K562 (cell line): ENCODE measurements around the gene CHD5. TPM values are rescaled to one million over a fixed set of nuclear protein-coding genes. Genes with fewer than 3 reads are reported as not detected.
A peak's percentile ranks its signal among the peaks of the same experiment; 100 is the strongest.

Source experiments
- ARNT ChIP-seq, 2 experiments: fragments of 450-650 bp; IDR thresholded peaks; 2 replicates each; pipeline ENCODE4 v1.6.1; 2016; ENCODE audit warnings: mild to moderate bottlenecking in 1 of 2
- CHD1 ChIP-seq: fragments of 200-600 bp; sonication (generic); IDR thresholded peaks from one replicate; pipeline ENCODE4 v1.6.1; 2012; ENCODE audit warnings: mild to moderate bottlenecking, moderate library complexity, low read length, inconsistent platforms
- CREB3 ChIP-seq: fragments of 450-650 bp; conservative IDR thresholded peaks from 2 replicates; pipeline ENCODE4 v1.6.1; 2016; ENCODE audit warnings: missing genetic modification characterization, low read depth, mild to moderate bottlenecking, missing compliant biosample characterization, moderate library complexity
- GABPA ChIP-seq: fragments of 200-800 bp; sonication (Bioruptor generic); conservative IDR thresholded peaks from 2 replicates; pipeline ENCODE4 v1.6.1; 2016; ENCODE audit warnings: low read depth, missing genetic modification characterization, missing compliant biosample characterization
- HCFC1 ChIP-seq: IDR thresholded peaks from 2 replicates; pipeline ENCODE4 v1.6.1; 2012; ENCODE audit warnings: low read depth, low read length, improper control_type of control experiment
- HIVEP1 ChIP-seq: fragments of 250-450 bp; sonication (Bioruptor Pico); IDR thresholded peaks from 2 replicates; pipeline ENCODE4 v1.4.0; 2020; ENCODE audit warnings: mild to moderate bottlenecking
- HNRNPL ChIP-seq: fragments of 200-400 bp; formaldehyde crosslinking; IDR thresholded peaks from 2 replicates; pipeline ENCODE4 v1.6.1; 2017; ENCODE audit warnings: low read depth, mild to moderate bottlenecking, low read length
- ID3 ChIP-seq, 2 experiments: fragments of 250-450 bp in 1 of 2; fragments of 450-650 bp in 1 of 2; sonication (Bioruptor Pico) in 1 of 2; IDR thresholded peaks; 2 replicates each; pipeline versions ENCODE4 v1.6.1 to v1.8.0; 2016 to 2021; ENCODE audit warnings: mild to moderate bottlenecking in 2 of 2, moderate library complexity in 2 of 2, missing compliant biosample characterization in 1 of 2, missing genetic modification characterization in 1 of 2
- KAT7 ChIP-seq: sonication (generic); formaldehyde crosslinking; IDR thresholded peaks from 2 replicates; pipeline ENCODE4 v1.8.0; 2022; ENCODE audit warnings: missing genetic modification reagents, mild to moderate bottlenecking, borderline replicate concordance
- KDM1A ChIP-seq, 2 experiments: fragments of 450-650 bp; IDR thresholded peaks; 2 replicates each; pipeline ENCODE4 v1.6.1; 2016; ENCODE audit warnings: mild to moderate bottlenecking in 2 of 2
- MAX ChIP-seq: sonication (generic); formaldehyde crosslinking; IDR thresholded peaks from 2 replicates; pipeline ENCODE4 v1.9.0; 2022; ENCODE audit warnings: mild to moderate bottlenecking, missing genetic modification reagents
- NFRKB ChIP-seq: fragments of 450-650 bp; IDR thresholded peaks from 2 replicates; pipeline ENCODE4 v1.6.1; 2016; ENCODE audit warnings: low read depth
- NFXL1 ChIP-seq: fragments of 450-650 bp; formaldehyde crosslinking; IDR thresholded peaks from 2 replicates; pipeline ENCODE4 v1.4.0; 2021; ENCODE audit warnings: mild to moderate bottlenecking
- NR2F6 ChIP-seq: fragments of 450-650 bp; formaldehyde crosslinking; IDR thresholded peaks from 2 replicates; pipeline ENCODE4 v1.4.0; 2020; ENCODE audit warnings: mild to moderate bottlenecking
- PPARD ChIP-seq: fragments of 250-450 bp; sonication (Bioruptor Pico); IDR thresholded peaks from 2 replicates; pipeline ENCODE4 v1.8.0; 2022; ENCODE audit warnings: inconsistent platforms, mild to moderate bottlenecking, moderate library complexity
- RBM25 ChIP-seq: fragments of 200-400 bp; formaldehyde crosslinking; IDR thresholded peaks from 2 replicates; pipeline ENCODE4 v1.6.1; 2018; ENCODE audit warnings: low read length, low read depth, moderate library complexity; ENCODE audit not compliant: severe bottlenecking
- RBM39 ChIP-seq: fragments of 200-400 bp; formaldehyde crosslinking; optimal IDR thresholded peaks from 2 replicates; pipeline ENCODE3; 2018; ENCODE audit warnings: low read depth, low read length
- SAFB2 ChIP-seq: fragments of 200-400 bp; formaldehyde crosslinking; IDR thresholded peaks from 2 replicates; pipeline ENCODE4 v1.6.1; 2018; ENCODE audit warnings: borderline replicate concordance, low read length, low read depth, moderate library complexity; ENCODE audit not compliant: severe bottlenecking
- SIN3A ChIP-seq, 2 experiments: fragments of 150-350 bp in 1 of 2; IDR thresholded peaks; 2 replicates each; pipeline ENCODE4 v1.6.1; 2011 to 2016; ENCODE audit warnings: borderline replicate concordance in 2 of 2, low read depth in 2 of 2, low read length in 2 of 2, mild to moderate bottlenecking in 2 of 2, moderate library complexity in 2 of 2; ENCODE audit not compliant: control insufficient read depth in 1 of 2
- ZC3H4 ChIP-seq: sonication (generic); formaldehyde crosslinking; IDR thresholded peaks from 2 replicates; pipeline ENCODE4 v1.9.0; 2021; ENCODE audit warnings: missing genetic modification reagents, borderline replicate concordance
- ZNF436 ChIP-seq: fragments of 250-450, 450-650 bp; sonication (Bioruptor Pico); formaldehyde crosslinking; IDR thresholded peaks from 2 replicates; pipeline ENCODE4 v1.7.0; 2020; ENCODE audit warnings: mild to moderate bottlenecking
- ZNF586 ChIP-seq: fragments of 450-650 bp; formaldehyde crosslinking; conservative IDR thresholded peaks from 2 replicates; pipeline ENCODE4 v1.4.0; 2020; ENCODE audit warnings: mild to moderate bottlenecking, moderate library complexity
- polyA plus RNA-seq, 8 experiments: library from polyadenylated mRNA; depleted of rRNA in 4 of 8; stranded (reverse) in 5 of 8; unstranded in 3 of 8; fragments of >200 nt; fragmentation: Nextera tagmentation in 2 of 8; fragmentation: Illumina TruSeq in 1 of 8; extraction: Ambion mirVana in 2 of 8; extraction: Trizol in 1 of 8; gene quantifications; 2 replicates each; pipeline versions ENCODE4 v1.2.1 to v1.2.3, GENCODE V29; 2011 to 2014; ENCODE audit warnings: inconsistent platforms in 1 of 8, missing spikeins in 1 of 8
- total RNA-seq, 7 experiments: library from RNA; depleted of rRNA in 6 of 7; stranded (reverse); fragments of >200 nt in 6 of 7; fragmentation: Illumina TruSeq in 2 of 7; extraction: Trizol in 2 of 7; gene quantifications; 2 replicates each; pipeline versions ENCODE4 v1.2.1 to v1.2.3, GENCODE V29; 2011 to 2021; ENCODE audit warnings: low replicate concordance in 1 of 7
- TF ChIP-seq, protein P1 (sequence below): conservative IDR thresholded peaks from 2 replicates; pipeline ENCODE4 v1.6.1; 2011; ENCODE audit warnings: low read depth, mild to moderate bottlenecking, low read length; ENCODE audit not compliant: control insufficient read depth
- TF ChIP-seq, protein P2 (sequence below): fragments of 200-400 bp; formaldehyde crosslinking; IDR thresholded peaks from 2 replicates; pipeline ENCODE4 v1.6.1; 2017; ENCODE audit warnings: mild to moderate bottlenecking, low read depth, low read length, moderate library complexity

CHD5 gene
- total and polyA plus RNA-seq, 9 of the 15 experiments (the other 6 are each of a cell fraction or from before 2014, with no cell fraction given) = 0.03 to 0.52 (median 0.11) TPM; not detected in 2

GRCh38 chr1:6127587-6128163 lies 52.4 kb downstream of the CHD5 start (continued):
- TF ChIP-seq RBM39 (no peak), GABPA (tag) (no peak), ZNF436 (CRISPR knock-in tag) (no peak), ZNF586 (no peak), HCFC1 (no peak), ID3 (CRISPR knock-in tag; IDR thresholded peaks at IDR 0.05) (no peak), ID3 (tag; IDR thresholded peaks at IDR 0.05) (no peak), NFXL1 (CRISPR knock-in tag) (no peak), PPARD (CRISPR knock-in tag) (no peak), ARNT (IDR thresholded peaks at IDR 0.05) (no peak), ZC3H4 (CRISPR knock-in tag) (no peak), NR2F6 (CRISPR knock-in tag) (no peak), NFRKB (no peak), KAT7 (CRISPR knock-in tag) (no peak), HIVEP1 (CRISPR knock-in tag) (no peak), KDM1A (IDR thresholded peaks at IDR 0.05) (no peak), SAFB2 (no peak), SIN3A (IDR thresholded peaks at IDR 0.05; ENCODE audit: borderline replicate concordance in 2 of 2, control insufficient read depth in 1 of 2, low read depth in 2 of 2, low read length in 2 of 2) (peak; percentile 54 to 86; a peak in 2 of 4 replicates), MAX (CRISPR knock-in tag) (peak; percentile 99), RBM25 (no peak), HNRNPL (no peak), CHD1 (no peak), CREB3 (tag) (no peak)
- TF ChIP-seq, protein P1, sequence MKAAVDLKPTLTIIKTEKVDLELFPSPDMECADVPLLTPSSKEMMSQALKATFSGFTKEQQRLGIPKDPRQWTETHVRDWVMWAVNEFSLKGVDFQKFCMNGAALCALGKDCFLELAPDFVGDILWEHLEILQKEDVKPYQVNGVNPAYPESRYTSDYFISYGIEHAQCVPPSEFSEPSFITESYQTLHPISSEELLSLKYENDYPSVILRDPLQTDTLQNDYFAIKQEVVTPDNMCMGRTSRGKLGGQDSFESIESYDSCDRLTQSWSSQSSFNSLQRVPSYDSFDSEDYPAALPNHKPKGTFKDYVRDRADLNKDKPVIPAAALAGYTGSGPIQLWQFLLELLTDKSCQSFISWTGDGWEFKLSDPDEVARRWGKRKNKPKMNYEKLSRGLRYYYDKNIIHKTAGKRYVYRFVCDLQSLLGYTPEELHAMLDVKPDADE = peak; percentile 45; the same call in 1 of the 2 replicates
- TF ChIP-seq, protein P2, sequence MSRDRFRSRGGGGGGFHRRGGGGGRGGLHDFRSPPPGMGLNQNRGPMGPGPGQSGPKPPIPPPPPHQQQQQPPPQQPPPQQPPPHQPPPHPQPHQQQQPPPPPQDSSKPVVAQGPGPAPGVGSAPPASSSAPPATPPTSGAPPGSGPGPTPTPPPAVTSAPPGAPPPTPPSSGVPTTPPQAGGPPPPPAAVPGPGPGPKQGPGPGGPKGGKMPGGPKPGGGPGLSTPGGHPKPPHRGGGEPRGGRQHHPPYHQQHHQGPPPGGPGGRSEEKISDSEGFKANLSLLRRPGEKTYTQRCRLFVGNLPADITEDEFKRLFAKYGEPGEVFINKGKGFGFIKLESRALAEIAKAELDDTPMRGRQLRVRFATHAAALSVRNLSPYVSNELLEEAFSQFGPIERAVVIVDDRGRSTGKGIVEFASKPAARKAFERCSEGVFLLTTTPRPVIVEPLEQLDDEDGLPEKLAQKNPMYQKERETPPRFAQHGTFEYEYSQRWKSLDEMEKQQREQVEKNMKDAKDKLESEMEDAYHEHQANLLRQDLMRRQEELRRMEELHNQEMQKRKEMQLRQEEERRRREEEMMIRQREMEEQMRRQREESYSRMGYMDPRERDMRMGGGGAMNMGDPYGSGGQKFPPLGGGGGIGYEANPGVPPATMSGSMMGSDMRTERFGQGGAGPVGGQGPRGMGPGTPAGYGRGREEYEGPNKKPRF = no peak
